ENCODE results near the gene SLC9A8.
"Not testable (repeated sequence)": the region's sequence is repeated elsewhere in the genome, so short reads cannot be mapped to it uniquely, and the experiment has no call there.

SLC9A8 gene

GRCh38 chr20:49880724-49881445, 68.3 kb downstream of the SLC9A8 start:
- no peak for DNase-seq

- DNase-seq: no peak
Measured at GRCh38 chr20:49882171-49882970, 69.7 kb downstream of the SLC9A8 start.

GRCh38 chr20:49883246-49883802, 70.7 kb downstream of the SLC9A8 start:
- DNase-seq: no peak

GRCh38 chr20:49885558-49886332, 73.1 kb downstream of the SLC9A8 start:
- DNase-seq: no peak

GRCh38 chr20:49886571-49887213, 74.1 kb downstream of the SLC9A8 start:
- no peak for DNase-seq

- DNase-seq: no peak
Measured at GRCh38 chr20:49887251-49888211, 74.9 kb downstream of the SLC9A8 start.

GRCh38 chr20:49888212-49889000, 75.8 kb downstream of the SLC9A8 start:
- peak; percentile 68 for DNase-seq

- no peak for DNase-seq
Measured at GRCh38 chr20:49889001-49889934, 76.6 kb downstream of the SLC9A8 start.

- DNase-seq: no peak
Measured at GRCh38 chr20:49889935-49890333, 77.3 kb downstream of the SLC9A8 start.

- no peak for DNase-seq
Measured at GRCh38 chr20:49890471-49891361, 78.1 kb downstream of the SLC9A8 start.

GRCh38 chr20:49891476-49892110, 79.0 kb downstream of the SLC9A8 start:
- no peak for DNase-seq

- no peak for DNase-seq
Measured at GRCh38 chr20:49892260-49892659, 79.6 kb downstream of the SLC9A8 start.

- peak; percentile 9 for DNase-seq
Measured at GRCh38 chr20:49892817-49893216, 80.2 kb downstream of the SLC9A8 start.

GRCh38 chr20:49893242-49894072, 80.8 kb downstream of the SLC9A8 start:
- DNase-seq: peak; percentile 67

- DNase-seq: peak; percentile 82
Measured at GRCh38 chr20:49894073-49894470, 81.4 kb downstream of the SLC9A8 start.

GRCh38 chr20:49895474-49896093, 83.0 kb downstream of the SLC9A8 start:
- not testable (repeated sequence) for DNase-seq
